Hematopoietic multipotent progenitor cell treated with erythropoietin and hydrocortisone succinate and interleukin-3 and kit ligand, for 6 days (in vitro differentiated cells): ENCODE results near the gene RLN2.
"Not testable (repeated sequence)": the region's sequence is repeated elsewhere in the genome, so short reads cannot be mapped to it uniquely, and the experiment has no call there.

Source experiments
- DNase-seq: peaks from one replicate; pipeline ENCODE4 v3.0.0-alpha.2; 2015

Gene RLN2, protein sequence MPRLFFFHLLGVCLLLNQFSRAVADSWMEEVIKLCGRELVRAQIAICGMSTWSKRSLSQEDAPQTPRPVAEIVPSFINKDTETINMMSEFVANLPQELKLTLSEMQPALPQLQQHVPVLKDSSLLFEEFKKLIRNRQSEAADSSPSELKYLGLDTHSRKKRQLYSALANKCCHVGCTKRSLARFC

DNA sequence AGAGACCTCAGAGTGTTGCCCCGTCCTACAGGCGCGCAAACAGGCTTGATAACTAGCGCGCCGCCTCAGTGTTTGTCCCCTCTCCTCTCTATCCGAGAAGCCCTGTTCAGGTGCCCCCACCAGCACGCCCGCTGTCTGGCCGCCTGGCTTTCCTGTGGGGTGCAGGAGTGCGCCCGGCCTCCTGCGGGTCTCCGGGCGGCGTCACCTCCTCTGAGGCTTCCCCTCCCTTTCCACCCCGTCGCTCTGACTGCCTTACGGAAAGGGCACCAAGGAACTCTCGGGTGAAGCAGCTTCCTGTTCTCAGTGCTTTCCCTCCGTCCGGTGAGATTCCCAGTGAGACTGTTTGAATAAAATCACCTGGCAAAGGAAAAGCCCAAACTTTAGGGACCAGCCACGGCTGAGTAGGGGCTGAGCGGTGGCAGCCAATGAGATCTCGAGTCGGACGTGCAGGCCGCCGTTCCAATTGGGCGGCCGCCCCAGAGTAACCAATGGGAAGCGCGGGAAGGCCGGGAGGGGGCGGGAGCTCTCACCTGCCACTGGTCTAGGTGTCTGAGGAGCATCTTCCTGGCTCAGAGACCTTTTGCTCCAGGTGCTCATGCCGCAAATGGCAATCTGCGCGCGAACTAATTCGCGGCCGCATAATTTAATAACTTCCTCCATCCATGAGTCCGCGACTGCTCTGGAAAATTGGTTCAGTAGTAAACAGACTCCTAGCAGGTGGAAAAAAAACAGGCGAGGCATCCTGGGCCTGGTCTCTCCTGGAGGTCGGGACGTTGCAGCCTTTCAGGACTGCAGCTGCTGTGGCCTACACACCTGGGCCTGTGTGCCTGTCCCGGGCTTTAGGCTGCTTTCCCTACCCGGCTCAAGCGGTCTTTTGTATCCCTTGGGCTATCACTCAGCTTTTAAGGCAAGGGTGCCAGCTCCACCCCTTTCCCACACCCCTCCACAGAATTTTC lies at the start of gene RLN2:
Gene RLN2, minus strand, starts transcription at position 877 of the 956 bp plus-strand sequence. Its CDS starts 136 bp downstream, at position 741.
- DNase-seq, result not testable (repeated sequence)

DNA sequence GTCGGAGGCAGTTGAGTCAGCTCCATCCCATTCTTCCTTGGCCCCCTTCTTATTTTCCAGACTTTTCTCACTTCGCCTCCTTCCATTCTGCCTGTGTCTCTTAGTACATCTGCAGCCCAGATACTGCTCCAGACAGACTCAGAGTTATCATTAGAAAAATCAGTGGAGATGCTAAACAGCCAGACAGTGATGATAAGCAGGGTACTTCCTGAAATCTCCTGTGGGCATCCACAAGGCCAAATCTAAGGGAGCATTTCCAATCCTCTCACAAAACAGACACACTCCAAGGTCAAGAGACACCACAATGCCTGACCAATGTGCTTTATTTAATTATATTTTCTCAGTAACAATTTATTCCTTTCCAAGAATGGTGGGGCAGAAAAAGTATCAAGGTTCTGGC lies 49.7 kb upstream of the RLN2 start:
- DNase-seq, result no peak

DNA sequence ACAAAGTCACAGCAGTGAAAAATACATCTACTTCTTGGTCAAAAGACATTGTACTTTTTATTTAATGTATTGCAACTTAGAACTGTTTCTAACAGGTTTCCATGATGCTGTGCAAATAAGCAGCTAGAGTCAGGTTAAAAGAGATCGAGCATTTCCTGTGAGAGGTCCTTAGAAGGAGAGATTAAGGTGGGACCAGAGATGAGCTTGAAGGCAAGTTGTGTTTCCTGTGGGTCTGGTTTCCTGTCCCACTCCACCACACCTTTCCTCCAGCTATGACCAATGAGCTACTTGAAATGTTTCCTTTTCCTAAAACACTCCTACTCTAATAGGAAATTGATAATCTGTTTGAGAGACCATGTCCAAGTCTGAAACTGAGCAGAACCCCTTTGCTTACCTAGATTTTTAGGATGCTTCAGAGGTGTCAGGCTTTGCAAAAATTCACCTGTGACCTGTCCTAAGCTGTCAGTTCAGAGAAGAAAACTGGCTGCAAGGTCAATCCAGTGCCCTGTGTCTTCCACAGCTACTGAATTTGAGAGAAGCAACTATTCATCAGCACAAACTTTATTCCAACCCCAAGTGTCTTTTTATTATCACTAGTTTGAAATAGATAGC lies 48.2 kb upstream of the RLN2 start:
- DNase-seq, result no peak

DNA sequence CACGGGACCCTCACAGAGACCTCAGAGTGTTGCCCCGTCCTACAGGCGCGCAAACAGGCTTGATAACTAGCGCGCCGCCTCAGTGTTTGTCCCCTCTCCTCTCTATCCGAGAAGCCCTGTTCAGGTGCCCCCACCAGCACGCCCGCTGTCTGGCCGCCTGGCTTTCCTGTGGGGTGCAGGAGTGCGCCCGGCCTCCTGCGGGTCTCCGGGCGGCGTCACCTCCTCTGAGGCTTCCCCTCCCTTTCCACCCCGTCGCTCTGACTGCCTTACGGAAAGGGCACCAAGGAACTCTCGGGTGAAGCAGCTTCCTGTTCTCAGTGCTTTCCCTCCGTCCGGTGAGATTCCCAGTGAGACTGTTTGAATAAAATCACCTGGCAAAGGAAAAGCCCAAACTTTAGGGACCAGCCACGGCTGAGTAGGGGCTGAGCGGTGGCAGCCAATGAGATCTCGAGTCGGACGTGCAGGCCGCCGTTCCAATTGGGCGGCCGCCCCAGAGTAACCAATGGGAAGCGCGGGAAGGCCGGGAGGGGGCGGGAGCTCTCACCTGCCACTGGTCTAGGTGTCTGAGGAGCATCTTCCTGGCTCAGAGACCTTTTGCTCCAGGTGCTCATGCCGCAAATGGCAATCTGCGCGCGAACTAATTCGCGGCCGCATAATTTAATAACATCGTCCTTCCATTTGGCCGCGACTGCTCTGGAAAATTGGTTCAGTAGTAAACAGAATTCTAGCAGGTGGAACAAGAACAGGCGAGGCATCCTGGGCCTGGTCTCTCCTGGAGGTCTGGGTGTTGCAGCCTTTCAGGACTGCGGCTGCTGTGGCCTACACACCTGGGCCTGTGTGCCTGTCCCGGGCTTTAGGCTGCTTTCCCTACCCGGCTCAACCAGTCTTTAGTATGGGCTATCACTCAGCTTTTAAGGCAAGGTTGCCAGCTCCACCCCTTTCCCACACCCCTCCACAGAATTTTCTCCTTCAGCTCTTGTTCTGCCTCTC lies 34.8 kb upstream of the RLN2 start, which contains the start of gene RLN1:
Gene RLN1, minus strand, starts transcription at position 885 of the 990 bp plus-strand sequence. Its CDS starts 130 bp downstream, at position 755.
- peak; percentile 28 for DNase-seq

DNA sequence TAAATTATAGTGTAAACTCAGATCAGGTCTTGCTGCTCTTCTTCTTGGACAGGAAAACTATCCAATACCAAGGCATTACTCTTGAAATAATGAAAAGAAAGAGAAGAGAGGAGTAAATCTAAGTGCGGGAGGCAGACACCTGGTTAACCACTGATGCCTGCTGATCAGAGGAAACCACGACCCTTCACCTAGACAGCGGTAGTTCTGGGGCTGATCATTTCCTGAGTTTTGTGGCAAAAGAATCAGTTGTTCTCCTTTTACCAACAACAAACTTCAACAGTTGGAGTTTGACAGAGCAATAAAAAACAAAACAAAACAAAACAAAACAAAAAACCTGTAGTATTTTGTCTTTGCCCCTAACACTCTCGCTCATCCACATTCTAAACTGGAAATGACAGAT lies 32.2 kb upstream of the RLN2 start:
- DNase-seq, result no peak

DNA sequence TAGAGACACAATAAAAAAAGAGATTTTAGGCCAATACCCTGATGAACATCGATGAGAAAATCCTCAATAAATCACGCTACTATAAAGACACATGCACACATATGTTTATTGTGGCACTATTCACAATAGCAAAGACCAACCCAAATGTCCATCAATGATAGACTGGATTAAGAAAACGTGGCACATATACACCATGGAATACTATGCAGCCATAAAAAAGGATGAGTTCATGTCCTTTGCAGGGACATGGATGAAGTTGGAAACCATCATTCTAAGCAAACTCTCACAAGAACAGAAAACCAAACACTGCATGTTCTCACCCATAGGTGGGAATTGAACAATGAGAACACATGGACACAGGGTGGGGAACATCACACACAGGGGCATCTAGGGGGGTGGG lies 26.8 kb upstream of the RLN2 start:
- DNase-seq, result not testable (repeated sequence)

DNA sequence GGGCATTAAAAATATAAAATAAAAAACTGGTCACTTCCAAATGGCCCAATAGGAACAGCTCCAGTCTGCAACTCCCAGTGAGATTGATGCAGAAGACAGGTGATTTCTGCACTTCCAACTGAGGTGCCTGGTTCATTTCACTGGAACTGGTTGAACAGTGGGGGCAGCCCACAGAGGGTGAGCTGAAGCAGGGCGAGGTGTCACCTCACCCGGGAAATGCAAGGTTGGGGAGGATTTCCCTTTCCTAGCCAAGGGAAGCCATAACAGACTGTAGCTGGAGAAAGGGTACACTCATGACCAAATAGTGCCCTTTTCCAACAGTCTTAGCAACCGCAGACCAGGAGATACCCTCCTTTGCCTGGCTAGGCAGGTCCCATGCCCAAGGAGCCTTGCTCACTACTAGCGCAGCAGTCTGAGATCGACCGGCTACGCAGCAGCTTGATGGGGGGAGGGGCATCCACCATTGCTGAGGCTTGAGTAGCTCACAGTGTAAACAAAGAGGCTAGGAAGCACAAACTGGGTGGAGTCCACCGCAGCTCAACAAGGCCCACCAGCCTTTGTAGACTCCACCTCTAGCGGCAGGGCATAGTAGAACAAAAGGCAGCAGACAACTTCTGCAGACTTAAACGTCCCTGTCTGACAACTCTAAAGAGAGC lies 22.5 kb upstream of the RLN2 start:
- no peak for DNase-seq

DNA sequence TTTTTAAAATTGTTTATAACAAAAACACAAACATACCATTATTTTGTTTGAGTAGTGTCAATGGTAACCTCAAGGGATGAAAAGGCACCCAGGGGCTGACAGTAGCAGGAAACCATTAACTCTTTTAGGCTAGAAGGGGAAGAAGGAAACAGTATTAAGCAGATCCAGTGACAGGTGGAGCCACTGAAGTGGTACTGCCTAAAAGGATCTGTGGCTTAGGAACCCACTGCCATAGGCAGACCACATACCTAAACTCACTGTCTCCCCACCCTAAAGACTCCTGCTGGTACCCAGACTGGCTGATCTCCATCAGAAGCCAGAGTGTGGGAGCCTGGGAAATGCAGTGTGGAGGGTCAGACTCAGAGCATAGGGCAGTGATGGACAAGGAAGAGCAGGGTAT lies 21.7 kb upstream of the RLN2 start:
- DNase-seq, result no peak

DNA sequence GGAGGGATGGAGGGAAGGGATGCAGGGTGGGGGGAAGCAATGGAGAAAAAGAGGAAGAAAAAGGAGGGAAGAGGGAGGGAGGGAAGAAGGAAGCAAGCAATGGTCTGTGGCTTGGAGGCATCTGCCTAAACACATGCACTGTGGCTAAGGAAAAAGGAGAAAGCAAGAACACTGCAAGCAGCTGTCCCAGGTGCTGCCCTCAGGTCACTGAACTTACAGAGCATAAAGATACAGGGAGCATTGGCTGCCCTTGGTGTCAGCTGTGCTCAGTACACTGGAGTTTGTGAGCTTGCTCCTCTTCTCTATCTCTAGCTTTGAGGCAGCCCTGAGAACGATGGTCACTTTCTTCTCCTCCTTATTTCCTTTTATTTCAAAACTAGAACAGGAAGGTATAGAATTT lies 17.1 kb upstream of the RLN2 start:
- not testable (repeated sequence) for DNase-seq

DNA sequence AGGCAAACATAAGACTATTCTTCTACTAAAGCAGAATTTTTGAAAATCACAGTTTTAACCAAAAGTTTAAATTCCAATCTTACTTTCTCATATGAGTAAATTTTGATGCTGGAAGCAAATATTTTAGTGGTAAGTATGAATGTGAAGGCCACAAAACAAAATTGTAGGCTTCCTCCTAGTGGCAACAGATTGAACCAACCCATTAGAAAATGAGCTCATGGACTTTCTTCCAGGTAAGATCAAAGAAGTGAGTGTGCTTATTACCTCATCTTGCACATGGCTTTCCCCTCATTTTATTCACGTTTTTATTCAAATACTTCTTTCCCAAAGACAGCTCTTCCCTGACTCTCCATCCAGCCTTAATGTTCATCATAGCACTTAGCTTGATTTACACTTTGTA lies 16.5 kb upstream of the RLN2 start:
- DNase-seq, result no peak

DNA sequence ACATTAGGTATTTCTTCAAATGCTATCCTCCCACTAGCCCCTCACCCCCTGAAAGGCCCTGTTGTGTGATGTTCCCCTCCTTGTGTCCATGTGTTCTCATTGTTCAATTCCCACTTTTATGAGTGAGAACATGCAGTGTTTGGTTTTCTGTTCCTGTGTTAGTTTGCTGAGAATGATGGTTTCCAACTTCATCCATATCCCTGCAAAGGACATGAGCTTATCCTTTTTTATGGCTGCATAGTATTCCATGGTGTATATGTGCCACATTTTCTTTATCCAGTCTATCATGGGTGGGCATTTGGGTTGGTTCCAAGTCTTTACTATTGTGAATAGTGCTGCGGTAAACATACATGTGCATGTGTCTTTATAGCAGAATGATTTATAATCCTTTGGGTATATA lies 11.9 kb upstream of the RLN2 start:
- DNase-seq, result not testable (repeated sequence)

DNA sequence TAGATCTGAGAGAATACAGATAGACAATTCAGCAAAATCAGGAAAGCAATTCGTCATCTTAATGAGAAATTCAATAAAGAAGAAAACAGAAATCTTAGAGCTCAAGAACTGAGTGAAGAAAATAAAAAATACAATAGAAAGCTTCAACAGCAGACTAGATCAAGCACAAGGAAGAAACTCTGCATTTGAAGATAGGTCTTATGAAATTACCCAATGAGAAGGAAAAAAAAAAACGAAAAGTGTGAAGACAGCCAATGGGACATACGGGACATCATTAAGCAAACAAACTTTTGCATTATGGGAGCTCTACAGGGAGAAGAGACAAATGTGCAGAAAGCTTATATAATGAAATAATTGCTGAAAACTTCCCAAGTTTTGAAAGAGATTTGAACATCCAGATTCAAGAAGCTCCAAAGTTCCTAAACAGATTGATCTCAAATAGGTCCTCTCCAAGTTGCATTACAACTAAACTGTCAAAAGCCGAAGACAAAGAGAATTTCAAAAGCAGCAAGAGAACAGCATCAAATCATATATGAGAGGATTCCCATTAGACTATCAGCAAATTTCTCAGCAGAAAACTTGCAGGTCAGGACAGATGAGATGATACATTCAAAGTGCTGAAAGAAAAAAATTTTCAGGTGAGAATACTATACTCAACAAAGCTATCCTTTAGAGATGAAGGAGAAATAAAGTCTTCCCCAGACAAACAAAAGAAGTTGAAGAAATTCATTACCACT lies 10.8 kb upstream of the RLN2 start:
- no peak for DNase-seq

DNA sequence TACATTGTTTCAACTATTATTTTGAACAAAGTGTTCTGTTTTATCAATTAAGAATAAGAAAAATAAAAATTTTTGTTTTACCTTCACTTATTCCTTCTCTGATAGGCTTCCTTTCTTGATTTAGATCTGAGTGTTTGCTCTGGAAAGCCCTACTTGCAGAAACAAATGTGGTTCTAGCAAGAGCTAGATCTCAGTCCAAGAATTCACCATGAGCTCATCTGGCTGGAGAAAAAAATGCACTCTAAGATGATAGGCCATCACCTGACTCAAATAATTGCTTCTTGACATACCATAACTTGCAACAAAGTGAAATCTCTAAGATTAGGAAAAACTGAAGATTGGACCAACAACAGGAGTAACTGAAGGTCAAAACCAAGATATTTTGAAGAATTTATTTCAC lies 6.3 kb upstream of the RLN2 start:
- DNase-seq, result no peak

DNA sequence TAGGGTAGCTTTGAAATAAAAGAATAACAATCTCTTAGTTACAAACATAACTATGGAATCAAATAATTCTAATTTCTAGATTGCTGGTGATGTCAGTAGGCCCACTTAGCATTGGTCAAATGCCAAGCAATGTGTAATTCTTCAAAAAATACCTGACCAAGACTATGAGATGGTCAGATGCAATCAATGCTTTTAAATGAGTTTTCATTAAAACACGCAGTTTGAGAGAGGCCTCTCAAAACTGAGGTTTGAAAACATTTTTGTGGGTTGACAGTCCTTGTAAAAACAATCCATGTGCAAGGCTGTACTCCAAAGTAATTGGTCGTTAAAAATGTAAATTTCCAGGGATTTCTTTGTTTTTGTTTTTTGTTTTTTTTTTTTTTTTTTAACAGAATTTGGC lies 1.2 kb upstream of the RLN2 start:
- no peak for DNase-seq

DNA sequence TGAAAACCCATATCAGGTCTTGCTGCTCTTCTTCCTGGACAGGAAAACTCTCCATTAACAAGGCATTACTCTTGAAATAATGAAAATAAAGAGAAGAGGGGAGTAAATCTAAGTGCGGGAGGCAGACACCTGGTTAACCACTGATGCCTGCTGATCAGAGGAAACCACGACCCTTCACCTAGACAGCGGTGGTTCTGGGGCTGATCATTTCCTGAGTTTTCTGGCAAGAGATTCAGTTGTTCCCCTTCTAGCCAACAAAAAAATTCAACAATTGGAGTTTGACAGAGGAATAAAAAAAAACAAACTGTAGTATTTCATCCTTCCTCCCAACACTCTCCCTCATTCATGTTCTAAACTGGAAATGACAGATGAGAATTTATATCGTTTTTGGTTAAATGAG lies 3.0 kb downstream of the RLN2 start:
- DNase-seq, result no peak

DNA sequence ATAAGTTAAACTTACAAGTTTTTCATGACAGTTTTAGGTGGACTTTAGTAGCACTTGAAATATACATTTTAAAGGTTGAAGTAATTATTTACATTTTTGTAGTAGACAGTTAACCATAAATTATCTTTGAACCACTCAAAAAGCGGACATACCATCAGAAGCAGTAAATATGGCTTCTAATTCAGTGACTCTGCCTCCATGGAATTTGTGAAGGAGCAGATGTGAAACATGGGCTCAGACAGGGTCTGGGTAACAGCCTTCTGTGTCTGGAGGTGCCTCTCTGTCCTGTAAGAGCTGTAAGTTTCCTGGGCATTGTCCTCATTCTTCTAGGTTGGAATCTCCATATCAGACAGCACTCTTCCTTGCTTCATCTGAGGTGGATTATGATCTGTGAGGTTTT lies 12.4 kb downstream of the RLN2 start:
- no peak for DNase-seq

DNA sequence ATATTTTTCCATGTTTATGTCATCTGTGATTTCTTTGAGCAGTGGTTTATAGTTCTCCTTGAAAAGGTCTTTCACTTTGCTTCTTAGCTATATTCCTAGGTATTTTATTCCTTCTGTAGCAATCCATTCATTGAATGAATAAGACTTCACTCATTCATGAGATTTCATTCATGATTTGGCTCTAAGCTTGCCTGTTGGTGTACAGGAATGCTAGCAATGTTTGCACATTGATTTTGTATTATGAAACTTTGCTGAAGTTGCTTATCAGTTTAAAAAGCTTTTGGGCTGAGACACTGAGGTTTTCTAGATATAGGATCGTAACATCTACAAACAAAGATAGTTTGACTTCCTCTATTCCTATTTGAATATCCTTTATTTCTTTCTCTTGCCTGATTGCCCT lies 15.9 kb downstream of the RLN2 start:
- DNase-seq, result no peak

DNA sequence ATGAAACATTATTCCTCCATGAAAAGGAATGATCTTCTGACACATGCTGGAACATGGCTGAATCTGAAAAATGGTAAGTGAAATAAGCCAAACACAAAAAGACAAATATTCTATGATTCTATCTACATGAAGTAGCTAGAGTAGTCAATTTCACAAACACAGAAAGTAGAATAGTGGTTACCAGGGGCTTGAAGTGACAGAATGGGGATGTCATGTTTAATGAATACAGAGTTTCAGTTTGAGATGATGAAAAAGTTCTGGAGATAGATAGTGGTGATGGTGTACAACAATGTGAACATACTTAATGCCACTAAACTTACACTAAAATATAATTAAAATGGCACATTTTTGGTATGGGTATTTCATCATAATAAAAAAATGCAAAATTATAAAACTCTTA lies 18.3 kb downstream of the RLN2 start:
- no peak for DNase-seq

DNA sequence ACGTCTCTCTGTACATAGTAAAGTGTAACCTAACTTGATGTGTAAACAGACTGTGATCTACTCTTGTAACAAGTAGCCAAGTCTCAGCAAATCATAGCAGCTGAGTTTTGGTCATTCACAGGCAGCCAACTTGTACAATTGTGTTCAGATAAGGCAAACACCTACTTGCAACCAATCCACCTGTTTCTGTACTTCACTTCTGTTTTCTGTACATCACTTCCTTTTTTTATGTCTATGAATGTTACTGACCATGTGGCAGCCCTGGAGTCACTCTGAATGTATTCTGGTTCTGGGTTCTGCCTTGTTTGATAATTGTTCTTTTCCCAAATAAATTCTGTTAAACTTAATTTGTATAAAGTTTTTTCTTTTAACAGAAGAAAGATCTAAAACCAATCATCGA lies 26.0 kb downstream of the RLN2 start:
- DNase-seq, result no peak

DNA sequence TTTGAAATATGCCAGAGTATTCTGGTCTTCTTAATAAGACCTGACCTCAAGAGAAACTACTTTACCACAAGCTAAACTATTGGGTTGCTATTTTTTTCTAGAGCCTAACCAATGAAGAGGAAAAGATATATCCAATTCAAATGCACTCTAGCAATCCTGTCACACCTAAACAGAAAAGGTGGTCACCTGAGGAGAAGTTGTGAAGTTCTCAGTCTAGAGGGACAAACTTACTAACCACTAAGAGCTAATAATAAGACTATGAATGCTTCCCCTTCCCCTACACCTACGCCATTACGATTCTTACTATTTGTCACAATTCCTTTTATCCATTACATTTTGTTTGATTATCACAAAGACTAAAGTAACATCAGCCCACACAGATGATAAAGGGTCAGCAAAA lies 29.7 kb downstream of the RLN2 start:
- DNase-seq, result no peak

DNA sequence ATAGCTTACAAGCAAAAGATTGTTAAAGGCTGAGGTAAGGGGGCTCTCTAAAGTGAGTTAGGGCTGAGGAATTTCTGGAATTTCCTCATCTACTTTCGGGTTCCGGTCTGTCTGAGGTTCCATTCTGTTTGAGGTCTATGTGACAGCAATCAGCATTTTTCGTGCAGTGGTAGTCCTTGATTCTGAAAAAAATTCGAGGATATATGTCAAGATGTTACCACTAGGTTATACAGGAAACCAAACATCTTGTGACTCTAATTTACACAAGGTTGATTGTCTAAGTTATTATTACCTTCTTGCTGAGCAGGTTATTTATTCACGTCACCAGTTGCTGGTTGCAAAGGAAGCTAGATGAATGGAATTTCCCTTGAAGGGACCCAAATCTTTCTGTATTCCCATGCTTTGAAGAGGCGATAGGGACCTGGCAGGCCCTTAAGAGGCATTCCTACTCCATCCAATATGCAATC lies 35.2 kb downstream of the RLN2 start:
- no peak for DNase-seq
